GM18520 (cell line): ENCODE data around the gene NKAIN2.
"Not testable (repeated sequence)": the region's sequence is repeated elsewhere in the genome, so short reads cannot be mapped to it uniquely, and the experiment has no call there.

Experiments used
- ATAC-seq: cut with Tn5 transposase; IDR thresholded peaks from one replicate; pipeline ENCODE4 v1.9.1; 2021; ENCODE audit not compliant: unreplicated experiment

Gene NKAIN2

GRCh38 chr6:124668028-124668427 lies 864.4 kb downstream of the NKAIN2 start:
- no peak for ATAC-seq

GRCh38 chr6:124669713-124670480 lies 866.2 kb downstream of the NKAIN2 start:
- no peak for ATAC-seq

- no peak for ATAC-seq
Measured at GRCh38 chr6:124670801-124671200, 867.1 kb downstream of the NKAIN2 start.

- no peak for ATAC-seq
Measured at GRCh38 chr6:124671324-124671723, 867.7 kb downstream of the NKAIN2 start.

GRCh38 chr6:124674042-124674441 lies 870.4 kb downstream of the NKAIN2 start:
- ATAC-seq: no peak

GRCh38 chr6:124676033-124676432 lies 872.4 kb downstream of the NKAIN2 start:
- ATAC-seq: no peak

GRCh38 chr6:124677874-124678273 lies 874.2 kb downstream of the NKAIN2 start:
- no peak for ATAC-seq

GRCh38 chr6:124679387-124679786 lies 875.7 kb downstream of the NKAIN2 start:
- no peak for ATAC-seq

GRCh38 chr6:124682751-124683150 lies 879.1 kb downstream of the NKAIN2 start:
- no peak for ATAC-seq

GRCh38 chr6:124683507-124683906 lies 879.8 kb downstream of the NKAIN2 start:
- no peak for ATAC-seq

- ATAC-seq: no peak
Measured at GRCh38 chr6:124684621-124685020, 881.0 kb downstream of the NKAIN2 start.

- no peak for ATAC-seq
Measured at GRCh38 chr6:124688369-124688768, 884.7 kb downstream of the NKAIN2 start.

GRCh38 chr6:124694139-124694705 lies 890.6 kb downstream of the NKAIN2 start:
- no peak for ATAC-seq

- no peak for ATAC-seq
Measured at GRCh38 chr6:124699038-124699437, 895.4 kb downstream of the NKAIN2 start.

- ATAC-seq: no peak
Measured at GRCh38 chr6:124703541-124703940, 899.9 kb downstream of the NKAIN2 start.

- ATAC-seq: not testable (repeated sequence)
Measured at GRCh38 chr6:124712532-124712931, 908.9 kb downstream of the NKAIN2 start.

- ATAC-seq: no peak
Measured at GRCh38 chr6:124714728-124715127, 911.1 kb downstream of the NKAIN2 start.

GRCh38 chr6:124719913-124720312 lies 916.2 kb downstream of the NKAIN2 start:
- no peak for ATAC-seq

- ATAC-seq: no peak
Measured at GRCh38 chr6:124721331-124721730, 917.7 kb downstream of the NKAIN2 start.

- ATAC-seq: no peak
Measured at GRCh38 chr6:124722141-124722878, 918.6 kb downstream of the NKAIN2 start.

- ATAC-seq: no peak
Measured at GRCh38 chr6:124723671-124724070, 920.0 kb downstream of the NKAIN2 start.

GRCh38 chr6:124737804-124738203 lies 934.1 kb downstream of the NKAIN2 start:
- ATAC-seq: not testable (repeated sequence)
